ENCODE data around the gene IRAK1. TPM values are rescaled to one million over a fixed set of nuclear protein-coding genes. Genes with fewer than 3 reads are reported as not detected.

The IRAK1 gene
- total RNA-seq, 4 donors from 2014 or later, result 64.1 to 155 (median 107) TPM

DNA sequence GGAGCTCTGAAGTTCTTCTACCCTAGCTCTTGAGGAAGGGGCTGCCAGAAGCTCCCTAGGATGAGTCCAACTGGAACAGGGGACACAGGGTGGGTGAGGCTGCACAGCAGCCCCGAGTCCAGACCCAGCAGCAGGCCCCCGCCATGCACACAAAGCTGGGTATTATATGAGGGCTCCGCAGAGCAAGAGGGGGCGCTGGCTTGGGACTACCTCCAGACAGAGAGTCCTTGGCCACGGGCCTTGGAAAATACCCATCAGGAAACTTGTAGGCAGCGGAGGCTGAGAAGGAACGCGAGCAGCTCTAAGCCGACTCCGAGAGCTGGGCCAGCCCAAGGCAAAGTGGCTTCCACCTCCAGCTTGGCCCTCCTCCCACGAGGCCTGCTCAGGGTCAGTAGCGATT lies 56.2 kb downstream of the IRAK1 start:
- Histone ChIP-seq H3K27me3 (no peaks in the 10 kb centered on the region), H3K4me3 (no peak overlapping the region), H3K4me1 (peaks cover 11 to 29% (median 23%) of the 10 kb centered on the region in 4 donors), H3K36me3 (peaks cover 0 to 7% (median 0%) of the 10 kb centered on the region in 4 donors), H3K27ac (no peak overlapping the region), H3K9me3 (no peaks in the 10 kb centered on the region)
- in situ Hi-C loops (cut with MboI; ENCODE audit: low pct_ligation_motif_present in 1 of 4, low pct_unique_long_range_greater_than_20kb in 1 of 4, low sequenced_read_pairs in 3 of 4), result loop anchor here in 2 of 4 donors (25.0 kb wide), 2 partner anchors 201 to 574 kb away; partner anchors contain the start of genes G6PD (in 1 of the 2), IKBKG (in 1 of the 2) and PLXNB3 (in 1 of the 2)
- WGBS, 2 donors (ENCODE audit: low coverage in 1 of 2), result 97% methylated on average over 11 of the region's 12 CpGs; no CpG with 5 or more reads in 1 of the 2 donors
- TF ChIP-seq POLR2A (IDR thresholded peaks at IDR 0.05), result no peak
- no peak for TF ChIP-seq CTCF (IDR thresholded peaks at IDR 0.05)
- no peak for TF ChIP-seq POLR2AphosphoS5 (IDR thresholded peaks at IDR 0.05)
- TF ChIP-seq EP300 (IDR thresholded peaks at IDR 0.05; ENCODE audit: low read depth), result no peak
- DNase-seq, result no peak
- intact Hi-C loops (cut with DNase I; ENCODE audit: low total_unique reads), result no loop called here

DNA sequence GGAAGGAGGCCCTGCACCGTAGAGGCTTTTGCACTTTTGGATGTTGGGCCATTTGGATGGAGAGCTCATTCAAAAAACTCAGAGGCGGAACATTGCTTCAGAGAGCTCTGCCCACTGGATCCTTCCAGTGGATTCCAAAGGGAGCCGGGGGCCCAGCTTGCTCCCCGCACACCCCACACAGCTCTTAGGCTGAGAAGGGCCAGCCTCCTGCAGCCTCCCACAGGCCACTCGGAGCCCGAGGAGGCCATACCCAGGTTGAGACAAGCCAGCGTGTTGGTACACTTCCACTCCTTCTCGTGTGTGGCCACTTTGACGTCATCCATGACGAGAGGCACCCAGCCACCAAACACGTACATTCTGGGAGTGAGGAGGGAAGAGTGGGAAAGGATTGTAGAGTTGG lies 58.4 kb downstream of the IRAK1 start:
- DNase-seq, result no peak
- Histone ChIP-seq H3K4me3 (no peak overlapping the region), H3K27ac (no peak overlapping the region), H3K36me3 (peaks cover 0 to 7% (median 0%) of the 10 kb centered on the region in 4 donors), H3K27me3 (no peaks in the 10 kb centered on the region), H3K4me1 (peaks cover 1 to 9% (median 5%) of the 10 kb centered on the region in 4 donors), H3K9me3 (no peaks in the 10 kb centered on the region)
- in situ Hi-C loops (cut with MboI; ENCODE audit: low pct_ligation_motif_present in 1 of 4, low pct_unique_long_range_greater_than_20kb in 1 of 4, low sequenced_read_pairs in 3 of 4), result loop anchor here in 2 of 4 donors (25.0 kb wide), 2 partner anchors 199 to 576 kb away; partner anchors contain the start of genes G6PD (in 1 of the 2), IKBKG (in 1 of the 2) and PLXNB3 (in 1 of the 2)
- 95% methylated on average over 11 of the region's 11 CpGs; no CpG with 5 or more reads in 1 of the 2 donors for WGBS, 2 donors (ENCODE audit: low coverage in 1 of 2)
- intact Hi-C loops (cut with DNase I; ENCODE audit: low total_unique reads), result no loop called here
- TF ChIP-seq POLR2A (IDR thresholded peaks at IDR 0.05) (no peak), CTCF (IDR thresholded peaks at IDR 0.05) (no peak), EP300 (IDR thresholded peaks at IDR 0.05; ENCODE audit: low read depth) (no peak), POLR2AphosphoS5 (IDR thresholded peaks at IDR 0.05) (no peak)

DNA sequence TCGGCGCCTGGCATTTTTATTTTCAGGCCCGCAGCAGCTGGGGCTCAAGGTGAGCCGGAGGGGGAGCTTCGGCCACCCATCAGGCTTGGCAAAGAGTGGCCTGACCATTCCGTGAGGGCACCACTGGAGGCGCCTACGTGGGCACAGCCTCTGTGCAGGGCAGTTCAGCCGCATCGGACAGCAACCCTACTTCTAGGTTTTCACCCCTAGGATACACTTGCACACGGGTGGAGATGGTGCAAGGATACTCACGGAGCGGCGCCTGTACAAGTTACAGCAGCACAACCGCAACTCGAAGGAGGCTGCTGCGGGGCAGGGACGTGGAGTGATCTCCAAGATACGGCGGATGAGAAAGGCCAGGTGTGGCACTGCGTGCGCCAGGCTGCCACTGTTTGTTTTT lies 58.9 kb downstream of the IRAK1 start:
- DNase-seq, result no peak
- no peak for TF ChIP-seq POLR2AphosphoS5 (IDR thresholded peaks at IDR 0.05)
- no peak for TF ChIP-seq CTCF (IDR thresholded peaks at IDR 0.05)
- no peak for TF ChIP-seq POLR2A (IDR thresholded peaks at IDR 0.05)
- TF ChIP-seq EP300 (IDR thresholded peaks at IDR 0.05; ENCODE audit: low read depth), result no peak
- Histone ChIP-seq H3K36me3 (peaks cover 0 to 7% (median 0%) of the 10 kb centered on the region in 4 donors), H3K4me3 (no peak overlapping the region), H3K4me1 (peaks cover 0 to 4% (median under 1%) of the 10 kb centered on the region in 4 donors), H3K27me3 (no peaks in the 10 kb centered on the region), H3K9me3 (no peaks in the 10 kb centered on the region), H3K27ac (no peak overlapping the region)
- intact Hi-C loops (cut with DNase I; ENCODE audit: low total_unique reads), result no loop called here
- 94% methylated on average over 22 of the region's 22 CpGs; no CpG with 5 or more reads in 1 of the 2 donors for WGBS, 2 donors (ENCODE audit: low coverage in 1 of 2)
- in situ Hi-C loops (cut with MboI; ENCODE audit: low pct_ligation_motif_present in 1 of 4, low pct_unique_long_range_greater_than_20kb in 1 of 4, low sequenced_read_pairs in 3 of 4), result loop anchor here in 2 of 4 donors (25.0 kb wide), 2 partner anchors 198 to 577 kb away; partner anchors contain the start of genes G6PD (in 1 of the 2), IKBKG (in 1 of the 2) and PLXNB3 (in 1 of the 2)

Small RNAs within 50 kb of the gene (small RNA-seq; reads per million reads assigned to genes)
- gene MIR3202-1, result 0 to 0.24 (median 0.07) reads per million in 4 donors

Other genes with a start within 250 kb of the IRAK1 start
- 1 to 10 TPM in 2 of 4 donors, under 1 TPM in 2; 0.64 to 3.8 (median 1.3) TPM for gene SRPK3, start 238.9 kb downstream of the IRAK1 start, total RNA-seq
- 100 to 1,000 TPM in 2 of 4 donors, 10 to 100 TPM in 2; 77.5 to 203 (median 117) TPM for gene IDH3G, start 225.5 kb downstream of the IRAK1 start, total RNA-seq
- gene SSR4, start 225.2 kb downstream of the IRAK1 start, total RNA-seq, result 100 to 1,000 TPM in 2 of 4 donors, 10 to 100 TPM in 2; 16.1 to 165 (median 95.8) TPM
- gene PDZD4, start 189.4 kb downstream of the IRAK1 start, total RNA-seq, result 1 to 10 TPM; 2.0 to 6.6 (median 4.2) TPM
- gene L1CAM, start 133.7 kb downstream of the IRAK1 start, total RNA-seq, result 1 to 10 TPM; 5.2 to 7.1 (median 6.1) TPM
- 10 to 100 TPM in 1 of 4 donors, 1 to 10 TPM in 1, under 1 TPM in 1, not detected in 1; 0.41 to 72.2 (median 9.8) TPM for gene AVPR2, start 115.2 kb downstream of the IRAK1 start, total RNA-seq
- 10 to 100 TPM; 44.9 to 52.4 (median 49.9) TPM for gene ARHGAP4, start 93.6 kb downstream of the IRAK1 start, total RNA-seq
- 10 to 100 TPM; 29.9 to 57.2 (median 47.4) TPM for gene NAA10, start 84.9 kb downstream of the IRAK1 start, total RNA-seq
- 10 to 100 TPM in 1 of 4 donors, 1 to 10 TPM in 2, not detected in 1; 4.6 to 13.1 (median 7.2) TPM for gene RENBP, start 75.3 kb downstream of the IRAK1 start, total RNA-seq
- gene HCFC1, start 48.1 kb downstream of the IRAK1 start, total RNA-seq, result 10 to 100 TPM; 34.0 to 68.5 (median 49.8) TPM
- gene TMEM187, start 47.1 kb downstream of the IRAK1 start, total RNA-seq, result 10 to 100 TPM in 1 of 4 donors, 1 to 10 TPM in 3; 1.6 to 11.2 (median 5.5) TPM
- gene MECP2, start 77.8 kb upstream of the IRAK1 start, total RNA-seq, result 10 to 100 TPM; 22.1 to 53.1 (median 37.8) TPM
- gene OPN1LW, start 124.3 kb upstream of the IRAK1 start, total RNA-seq, result not detected
- not detected for gene OPN1MW, start 162.7 kb upstream of the IRAK1 start, total RNA-seq
- gene OPN1MW2, start 199.9 kb upstream of the IRAK1 start, total RNA-seq, result not detected
- gene OPN1MW3, start 237.7 kb upstream of the IRAK1 start, total RNA-seq, result not detected